Measurements from ENCODE around the gene TMEM35B.
"Not testable (repeated sequence)": the region's sequence is repeated elsewhere in the genome, so short reads cannot be mapped to it uniquely, and the experiment has no call there.

The TMEM35B gene

GRCh38 chr1:34984793-34985608 is at the start of gene TMEM35B:
TMEM35B (minus strand) TSS chr1:34985347; CDS start chr1:34985305, 42 bp downstream.
- peak in 46 of 56 donors; percentile 2 to 72 (median 40) for DNase-seq

GRCh38 chr1:35033346-35033745 is 48.2 kb upstream of the TMEM35B start:
- DNase-seq: no peak

- DNase-seq: no peak
Measured at GRCh38 chr1:35032384-35032739, 47.2 kb upstream of the TMEM35B start.

- peak in 21 of 56 donors; percentile 0 to 42 (median 5) for DNase-seq
Measured at GRCh38 chr1:35030756-35031446, 45.8 kb upstream of the TMEM35B start.

GRCh38 chr1:35030338-35030737 is 45.2 kb upstream of the TMEM35B start:
- no peak for DNase-seq

- DNase-seq: no peak
Measured at GRCh38 chr1:35029761-35030160, 44.6 kb upstream of the TMEM35B start.

- DNase-seq: no peak
Measured at GRCh38 chr1:35016406-35016805, 31.3 kb upstream of the TMEM35B start.

GRCh38 chr1:35014486-35014885 is 29.3 kb upstream of the TMEM35B start:
- no peak for DNase-seq

GRCh38 chr1:35005711-35006110 is 20.6 kb upstream of the TMEM35B start:
- DNase-seq: no peak

- DNase-seq: no peak
Measured at GRCh38 chr1:35001743-35002142, 16.6 kb upstream of the TMEM35B start.

GRCh38 chr1:34994878-34995277 is 9.7 kb upstream of the TMEM35B start:
- no peak for DNase-seq

- DNase-seq: no peak
Measured at GRCh38 chr1:34988581-34988980, 3.4 kb upstream of the TMEM35B start.

GRCh38 chr1:34988147-34988546 is 3.0 kb upstream of the TMEM35B start:
- no peak for DNase-seq

- DNase-seq: no peak
Measured at GRCh38 chr1:34987018-34987417, 1.9 kb upstream of the TMEM35B start.

- DNase-seq: not testable (repeated sequence)
Measured at GRCh38 chr1:34985609-34985904, 410 bp upstream of the TMEM35B start.

GRCh38 chr1:34984435-34984792 is 733 bp downstream of the TMEM35B start:
- DNase-seq: peak in 4 of 56 donors; percentile 41 to 60 (median 44)

- DNase-seq: no peak
Measured at GRCh38 chr1:34983700-34984355, 1.3 kb downstream of the TMEM35B start.

GRCh38 chr1:34982820-34983376 is 2.2 kb downstream of the TMEM35B start:
- no peak for DNase-seq

GRCh38 chr1:34980715-34981114 is 4.4 kb downstream of the TMEM35B start:
- no peak for DNase-seq

GRCh38 chr1:34978921-34979320 is 6.2 kb downstream of the TMEM35B start:
- DNase-seq: no peak

- no peak for DNase-seq
Measured at GRCh38 chr1:34977858-34978257, 7.3 kb downstream of the TMEM35B start.

- DNase-seq: no peak
Measured at GRCh38 chr1:34977210-34977471, 8.0 kb downstream of the TMEM35B start.
